ENCODE results near the gene IRS1.

Gene IRS1

GRCh38 chr2:226788881-226789490 lies 10.6 kb downstream of the IRS1 start:
- DNase-seq, result no peak

- DNase-seq, result no peak
Observed at GRCh38 chr2:226788064-226788463, 11.6 kb downstream of the IRS1 start.

DNA sequence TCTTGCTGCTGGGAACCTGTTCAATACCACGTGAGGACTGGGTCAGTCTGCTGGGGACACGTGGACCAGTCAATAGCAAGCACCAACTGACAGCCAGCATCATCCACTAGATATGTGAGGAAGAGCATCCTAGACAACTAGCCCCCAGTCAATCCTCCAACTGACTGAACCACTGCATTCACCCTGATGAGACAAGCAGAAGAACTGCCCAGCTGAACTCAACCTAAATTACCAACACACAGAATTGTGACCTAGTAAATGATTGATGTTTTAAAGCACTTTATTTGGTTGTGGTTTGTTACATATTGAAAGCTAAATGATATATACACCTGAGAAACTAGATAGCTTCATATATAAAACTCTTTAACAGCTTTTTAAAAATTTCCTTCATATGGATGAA lies 15.7 kb downstream of the IRS1 start:
- no peak for DNase-seq

DNA sequence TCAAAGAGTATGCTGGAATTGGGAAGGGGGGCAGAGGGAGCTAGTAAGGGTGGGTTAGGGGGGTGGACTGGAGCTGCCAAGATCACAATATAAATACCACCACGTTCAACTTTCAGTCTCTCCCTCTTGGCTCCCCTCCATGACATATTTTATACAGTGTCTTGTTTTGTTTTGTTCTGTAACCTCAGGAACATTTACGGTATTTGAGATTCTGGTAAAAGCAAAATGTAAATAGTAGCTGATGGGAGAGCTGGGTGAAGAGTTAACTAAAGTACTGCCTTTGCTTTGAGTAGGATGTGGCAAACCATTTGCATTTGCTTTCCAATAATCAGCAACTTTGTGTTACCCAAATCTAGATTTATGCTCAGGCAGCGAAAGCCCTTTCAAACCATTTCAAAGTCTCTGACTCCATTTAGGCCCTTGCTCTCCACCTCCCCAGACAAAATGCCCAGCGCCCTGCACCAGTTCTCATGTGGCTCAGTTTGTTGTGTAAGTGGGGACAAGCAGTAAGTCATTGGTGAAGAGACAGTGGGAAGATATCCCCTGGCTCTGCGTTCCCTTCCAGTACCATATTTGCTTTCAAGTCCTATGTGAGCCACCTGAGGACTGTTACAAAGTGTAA lies 17.4 kb downstream of the IRS1 start:
- DNase-seq, result peak; percentile 33

- DNase-seq, result peak; percentile 70
Observed at GRCh38 chr2:226780431-226780830, 19.2 kb downstream of the IRS1 start.

GRCh38 chr2:226777611-226778010 lies 22.0 kb downstream of the IRS1 start:
- DNase-seq, result no peak

DNA sequence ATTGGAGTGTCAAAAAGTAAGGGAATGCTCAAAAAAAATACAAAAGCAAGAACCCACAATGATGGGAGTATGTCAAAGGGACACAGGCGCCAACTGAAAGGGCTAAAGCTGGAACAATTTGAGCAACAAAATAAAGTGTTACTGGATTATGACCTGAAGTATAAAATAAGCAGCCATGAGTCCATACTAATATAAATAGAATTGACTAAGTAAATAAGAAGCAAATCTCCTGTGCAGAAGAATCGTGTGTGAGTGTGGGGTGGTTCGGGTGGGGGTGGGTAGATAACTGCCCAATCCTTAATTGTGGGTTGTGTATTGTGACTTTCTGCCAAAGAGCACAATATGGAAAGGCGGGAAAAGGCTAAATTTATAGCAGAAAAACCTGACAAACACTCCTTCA lies 23.5 kb downstream of the IRS1 start:
- DNase-seq, result no peak

- DNase-seq, result no peak
Observed at GRCh38 chr2:226775032-226775509, 24.5 kb downstream of the IRS1 start.

DNA sequence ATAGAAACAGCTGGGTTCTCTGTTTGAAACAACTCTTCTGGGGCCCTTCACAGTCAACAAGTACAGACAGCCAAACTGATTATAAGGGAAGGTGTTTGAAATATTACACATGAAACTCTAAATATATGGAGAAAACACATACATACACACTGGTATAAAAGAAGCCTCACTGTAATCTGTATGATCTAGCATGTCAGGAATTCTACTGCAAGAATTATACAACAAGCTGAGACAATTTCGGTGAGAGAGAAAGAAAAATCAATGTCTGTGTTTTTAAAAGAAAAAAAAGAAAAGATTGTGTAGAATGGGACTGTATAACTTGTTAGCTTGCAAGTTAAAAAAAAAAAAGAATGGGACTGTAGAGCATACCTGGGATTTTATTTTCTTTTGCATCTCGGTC lies 26.3 kb downstream of the IRS1 start:
- no peak for DNase-seq

- no peak for DNase-seq
Observed at GRCh38 chr2:226772389-226773179, 27.0 kb downstream of the IRS1 start.

- no peak for DNase-seq
Observed at GRCh38 chr2:226771067-226771466, 28.6 kb downstream of the IRS1 start.

DNA sequence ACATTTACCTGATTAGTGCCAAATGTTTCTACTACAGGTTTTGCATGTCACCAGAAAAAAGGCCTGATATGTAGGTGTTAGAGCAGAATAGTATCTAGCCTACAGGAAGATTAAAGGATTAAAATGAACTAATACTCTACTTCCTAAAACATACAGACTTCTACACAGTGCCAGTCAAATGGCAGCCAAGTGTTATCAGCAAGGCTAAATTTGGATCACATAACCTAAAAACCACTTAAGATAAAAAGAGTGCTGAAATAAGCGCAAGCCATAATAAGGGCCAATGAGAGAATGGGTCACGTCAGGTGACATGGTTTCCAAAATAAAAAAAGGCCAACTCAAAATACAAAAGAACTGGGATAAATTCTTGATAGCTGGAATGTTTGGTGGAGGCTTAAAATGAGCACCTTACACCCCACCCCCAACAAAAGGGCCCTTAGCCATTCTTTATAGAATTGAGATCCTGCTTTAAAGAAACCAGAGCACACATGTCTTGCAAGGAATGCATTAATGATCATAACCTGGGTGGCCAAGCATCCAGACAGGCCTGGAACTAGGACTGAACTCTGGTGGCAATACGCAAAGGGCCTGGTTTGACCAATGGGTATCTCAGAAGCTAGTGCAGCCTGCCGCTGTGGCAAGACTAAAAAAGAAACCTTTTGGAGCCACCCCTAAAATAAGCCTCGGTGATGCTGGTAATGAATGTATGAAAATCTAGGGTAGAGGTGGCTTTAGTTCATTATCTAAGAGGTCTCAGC lies 32.4 kb downstream of the IRS1 start:
- DNase-seq, result no peak

DNA sequence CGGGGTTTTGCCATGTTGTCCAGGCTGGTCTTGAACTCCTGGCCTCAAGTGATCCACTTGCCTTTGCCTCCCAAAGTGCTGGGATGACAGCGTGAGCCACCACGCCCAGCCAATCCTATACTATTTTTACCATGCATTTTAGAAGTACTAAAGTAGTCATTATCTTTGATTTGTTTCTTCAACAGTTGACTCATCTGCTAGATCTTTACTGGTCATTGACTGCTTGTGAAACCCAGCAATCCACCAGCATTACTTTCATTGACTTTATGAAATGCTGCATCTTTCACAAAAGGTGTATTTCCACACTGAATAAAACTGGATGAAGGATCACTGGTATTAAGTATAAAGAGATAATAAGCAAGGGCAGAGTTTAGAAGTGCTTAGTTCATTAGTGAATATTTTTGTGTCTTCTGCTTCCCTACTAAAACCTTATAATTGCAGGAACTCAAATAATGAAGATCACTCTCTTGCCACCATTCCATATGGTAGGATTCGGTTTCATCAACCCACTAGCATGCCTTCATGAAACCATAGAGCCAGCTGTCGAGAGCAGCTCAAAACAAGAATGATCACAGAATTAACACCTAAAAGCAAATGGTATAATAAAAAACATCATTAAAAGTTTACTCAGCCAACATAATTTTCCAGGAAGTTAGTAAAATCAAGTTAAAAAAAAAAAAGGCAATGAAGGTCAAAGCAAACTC lies 33.1 kb downstream of the IRS1 start:
- no peak for DNase-seq

DNA sequence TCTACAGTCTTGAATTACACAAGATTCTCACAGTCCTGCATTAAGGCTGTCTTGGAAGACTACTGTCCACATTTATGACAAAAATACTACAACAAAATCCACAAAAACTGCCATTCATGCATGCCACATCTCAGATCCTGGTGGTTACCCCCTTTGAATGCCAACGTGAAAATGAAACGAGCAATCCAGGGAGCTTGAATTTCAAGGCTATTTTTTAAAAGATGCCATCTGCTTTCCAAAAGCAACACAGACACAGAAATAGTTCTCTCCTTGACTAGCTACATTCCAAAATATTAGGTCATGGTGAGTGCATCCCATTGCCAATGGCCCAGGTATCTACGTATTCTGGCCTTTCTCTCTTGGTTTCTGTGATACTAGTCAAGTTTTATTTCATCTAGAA lies 36.3 kb downstream of the IRS1 start:
- no peak for DNase-seq

DNA sequence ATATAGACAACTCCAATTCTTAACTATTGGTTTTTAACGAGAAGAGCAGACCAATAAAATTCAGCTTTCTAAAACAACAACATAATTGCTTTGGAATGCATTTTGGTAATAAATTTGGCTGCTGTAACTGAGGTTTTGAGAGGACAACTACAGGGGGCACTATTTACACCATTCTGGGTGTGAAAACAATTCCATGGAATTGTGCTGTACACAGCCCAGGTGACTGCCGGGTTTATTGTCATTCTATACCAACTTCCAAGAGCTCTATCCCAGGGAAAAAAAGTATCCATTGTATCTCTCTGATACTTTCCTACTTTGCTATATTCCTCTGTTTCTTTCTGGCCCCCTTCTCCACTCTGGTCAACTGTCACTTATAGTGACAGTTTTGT lies 38.4 kb downstream of the IRS1 start:
- DNase-seq, result no peak

- DNase-seq, result no peak
Observed at GRCh38 chr2:226760412-226761194, 39.0 kb downstream of the IRS1 start.

DNA sequence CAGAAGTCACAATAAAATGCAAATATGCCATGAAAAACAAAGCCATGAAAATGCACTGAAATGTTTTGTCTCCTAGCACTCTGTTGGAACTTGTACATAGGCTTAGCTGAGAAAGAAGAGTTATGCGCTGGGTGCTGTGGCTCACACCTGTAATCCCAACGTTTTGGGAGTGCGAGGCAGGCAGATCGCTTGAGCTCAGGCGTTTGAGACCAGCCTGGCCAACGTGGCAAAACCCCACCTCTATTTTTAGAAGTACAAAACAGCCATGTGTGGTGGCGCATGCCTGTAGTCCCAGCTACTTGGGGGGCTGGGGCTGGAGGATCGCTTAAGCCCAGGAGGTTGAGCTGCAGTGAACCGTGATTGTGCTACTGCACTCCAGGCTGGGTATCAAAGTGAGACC lies 39.9 kb downstream of the IRS1 start:
- no peak for DNase-seq

DNA sequence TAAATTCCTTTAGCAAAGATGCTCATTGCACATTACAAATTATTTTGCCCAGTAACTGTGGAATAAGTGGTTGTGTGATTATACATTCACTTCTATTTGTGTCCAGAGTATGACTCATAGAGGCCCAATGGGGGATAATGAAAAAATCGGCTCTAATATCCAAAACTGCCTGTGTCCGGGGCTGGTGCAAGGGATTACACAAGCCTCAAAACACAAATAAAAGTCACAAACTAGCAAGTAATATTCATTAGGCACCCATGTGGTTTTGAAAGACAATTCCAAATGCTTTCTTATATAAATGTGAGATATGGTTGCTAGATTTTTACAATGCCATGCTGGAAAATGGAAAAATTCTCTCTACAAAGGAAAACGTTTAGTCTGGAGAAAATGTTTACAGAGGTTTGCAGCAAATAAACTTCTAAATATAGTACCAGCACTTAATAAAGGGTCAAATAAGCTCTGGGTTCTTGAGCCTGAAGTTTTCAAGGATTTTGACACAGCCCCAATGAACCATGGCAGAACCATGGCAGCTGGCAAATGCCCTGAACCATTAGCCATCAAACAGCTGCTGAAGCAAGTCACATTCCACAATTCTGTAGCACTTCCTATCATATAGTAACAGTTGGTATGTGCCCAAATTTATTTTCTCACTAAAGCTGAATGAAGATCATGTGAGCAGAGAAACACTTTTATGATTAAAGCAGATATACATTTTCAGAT lies 40.5 kb downstream of the IRS1 start:
- DNase-seq, result no peak

DNA sequence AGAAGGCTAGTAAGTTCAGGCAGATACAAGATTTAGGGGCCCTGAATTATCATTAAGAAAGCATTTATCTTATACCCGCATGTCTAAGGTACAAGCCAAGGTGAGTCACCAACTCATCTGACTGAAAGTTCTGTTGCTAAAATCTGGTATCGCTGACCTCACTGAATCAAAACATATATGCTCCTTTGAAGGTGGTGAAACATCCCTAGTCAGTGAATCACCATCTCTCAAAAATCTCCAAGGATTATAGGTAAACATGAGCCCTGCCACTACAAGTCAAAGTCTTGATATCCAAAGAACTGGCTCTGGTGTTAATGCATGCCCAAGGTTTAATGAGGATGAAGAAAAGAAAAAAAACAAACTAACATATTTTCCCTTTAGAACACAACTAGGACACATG lies 43.5 kb downstream of the IRS1 start:
- no peak for DNase-seq

GRCh38 chr2:226755631-226756030 lies 44.0 kb downstream of the IRS1 start:
- DNase-seq, result no peak

Measured in retina (tissue), 1 donor.